HEK293T (cell line): ENCODE data around the gene SLC38A1.
"Not testable (repeated sequence)": the region's sequence is repeated elsewhere in the genome, so short reads cannot be mapped to it uniquely, and the experiment has no call there.

ENCODE experiments used
- ARNT ChIP-seq: fragments of 450-650 bp; IDR thresholded peaks from 2 replicates; pipeline ENCODE4 v1.6.1; 2017; ENCODE audit warnings: mild to moderate bottlenecking
- BHLHE40 ChIP-seq: fragments of 450-650 bp; IDR thresholded peaks from 2 replicates; pipeline ENCODE4 v1.6.1; 2016; ENCODE audit warnings: mild to moderate bottlenecking, moderate library complexity, borderline replicate concordance
- FOXK2 ChIP-seq: fragments of 450-650 bp; IDR thresholded peaks from 2 replicates; pipeline ENCODE4 v1.6.1; 2016; ENCODE audit warnings: mild to moderate bottlenecking
- FOXM1 ChIP-seq: fragments of 450-650 bp; IDR thresholded peaks from 2 replicates; pipeline ENCODE4 v1.6.1; 2017; ENCODE audit warnings: mild to moderate bottlenecking, borderline replicate concordance
- L3MBTL2 ChIP-seq: fragments of 450-650 bp; conservative IDR thresholded peaks from 2 replicates; pipeline ENCODE4 v1.6.1; 2016; ENCODE audit warnings: mild to moderate bottlenecking
- SP1 ChIP-seq: fragments of 450-650 bp; IDR thresholded peaks from 2 replicates; pipeline ENCODE4 v1.6.1; 2017
- SUZ12 ChIP-seq: fragments of 450-650 bp; IDR thresholded peaks from 2 replicates; pipeline ENCODE4 v1.6.1; 2016; ENCODE audit warnings: mild to moderate bottlenecking
- TF ChIP-seq, protein P1 (sequence below): fragments of 450-650 bp; IDR thresholded peaks from 2 replicates; pipeline ENCODE4 v1.6.1; 2016

DNA sequence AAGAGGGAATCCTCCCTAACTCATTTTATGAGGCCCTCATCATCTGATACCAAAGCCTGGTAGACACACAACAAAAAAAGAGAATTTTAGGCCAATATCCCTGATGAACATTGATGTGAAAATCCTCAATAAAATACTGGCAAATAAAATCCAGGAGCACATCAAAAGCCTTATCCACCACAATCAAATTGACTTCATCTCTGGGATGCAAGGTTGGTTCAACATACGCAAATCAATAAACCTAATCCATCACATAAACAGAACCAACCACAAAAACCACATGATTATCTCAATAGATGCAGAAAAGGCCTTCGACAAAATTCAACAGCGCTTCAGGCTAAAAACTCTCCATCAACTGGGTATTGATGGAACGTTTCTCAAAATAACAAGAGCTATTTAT is 18.9 kb downstream of the SLC38A1 start:
- TF ChIP-seq L3MBTL2, ARNT, SUZ12, SP1, FOXK2, FOXM1, BHLHE40: not testable (repeated sequence)
- TF ChIP-seq, protein P1, sequence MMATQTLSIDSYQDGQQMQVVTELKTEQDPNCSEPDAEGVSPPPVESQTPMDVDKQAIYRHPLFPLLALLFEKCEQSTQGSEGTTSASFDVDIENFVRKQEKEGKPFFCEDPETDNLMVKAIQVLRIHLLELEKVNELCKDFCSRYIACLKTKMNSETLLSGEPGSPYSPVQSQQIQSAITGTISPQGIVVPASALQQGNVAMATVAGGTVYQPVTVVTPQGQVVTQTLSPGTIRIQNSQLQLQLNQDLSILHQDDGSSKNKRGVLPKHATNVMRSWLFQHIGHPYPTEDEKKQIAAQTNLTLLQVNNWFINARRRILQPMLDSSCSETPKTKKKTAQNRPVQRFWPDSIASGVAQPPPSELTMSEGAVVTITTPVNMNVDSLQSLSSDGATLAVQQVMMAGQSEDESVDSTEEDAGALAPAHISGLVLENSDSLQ = not testable (repeated sequence)
